GM13976 (cell line): Measurements from ENCODE around the gene CDC42BPG.

Source experiments
- DNase-seq: peaks from one replicate; pipeline ENCODE4 v3.0.0; 2012; ENCODE audit warnings: low spot score
- in situ Hi-C: fragments of 300-500 bp; cut with MboI; formaldehyde crosslinking; loops from one replicate; pipeline ENCODE4 v1.12.0; 2022; ENCODE audit warnings: low sequenced_read_pairs, mixed read lengths, inconsistent platforms; ENCODE audit not compliant: unreplicated experiment
- TF ChIP-seq, protein P1 (sequence below): IDR thresholded peaks from 2 replicates; pipeline ENCODE4 v1.5.1; 2012; ENCODE audit warnings: borderline replicate concordance, mild to moderate bottlenecking; ENCODE audit not compliant: insufficient read depth; ENCODE audit errors: extremely low read depth, missing control alignments, control extremely low read depth

Gene CDC42BPG

DNA sequence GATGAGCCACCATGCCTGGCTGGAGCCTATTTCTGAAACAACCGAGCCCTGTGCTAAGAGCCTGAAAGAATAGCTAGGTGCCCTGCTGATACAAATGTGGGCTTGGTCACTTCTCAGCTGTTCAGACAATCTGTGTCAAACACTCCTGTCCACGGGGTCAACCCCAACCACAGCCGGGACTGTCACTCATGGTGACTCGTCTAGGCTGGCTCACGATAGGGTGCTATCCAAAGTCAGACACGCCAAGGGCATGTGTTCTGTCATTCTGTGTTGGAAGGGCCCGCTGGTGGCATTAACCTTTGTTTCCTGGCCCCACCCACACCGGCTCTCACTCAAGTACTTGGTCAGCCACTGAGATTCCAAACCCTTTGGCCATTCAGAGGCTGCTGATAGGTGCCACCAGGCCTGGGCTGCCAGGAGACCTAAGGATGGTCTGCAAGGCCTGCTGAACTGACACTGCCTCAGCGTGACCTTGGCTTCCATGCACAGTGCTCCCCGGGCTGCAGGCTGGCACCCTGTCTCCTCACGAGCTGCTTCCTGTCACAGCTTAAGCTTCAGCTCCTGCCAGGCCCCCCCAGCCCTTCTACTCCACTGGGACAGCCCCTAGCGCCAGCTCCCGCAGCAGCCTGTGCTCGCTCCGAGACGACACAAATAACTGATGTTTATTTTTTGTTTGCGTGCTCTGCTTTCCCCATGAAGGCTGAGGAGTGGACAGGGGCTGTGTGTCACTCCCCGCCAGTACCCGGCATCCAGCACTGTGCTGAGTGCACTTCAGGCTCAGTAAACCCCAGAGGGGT, 14.2 kb upstream of the CDC42BPG start:
- TF ChIP-seq, protein P1, sequence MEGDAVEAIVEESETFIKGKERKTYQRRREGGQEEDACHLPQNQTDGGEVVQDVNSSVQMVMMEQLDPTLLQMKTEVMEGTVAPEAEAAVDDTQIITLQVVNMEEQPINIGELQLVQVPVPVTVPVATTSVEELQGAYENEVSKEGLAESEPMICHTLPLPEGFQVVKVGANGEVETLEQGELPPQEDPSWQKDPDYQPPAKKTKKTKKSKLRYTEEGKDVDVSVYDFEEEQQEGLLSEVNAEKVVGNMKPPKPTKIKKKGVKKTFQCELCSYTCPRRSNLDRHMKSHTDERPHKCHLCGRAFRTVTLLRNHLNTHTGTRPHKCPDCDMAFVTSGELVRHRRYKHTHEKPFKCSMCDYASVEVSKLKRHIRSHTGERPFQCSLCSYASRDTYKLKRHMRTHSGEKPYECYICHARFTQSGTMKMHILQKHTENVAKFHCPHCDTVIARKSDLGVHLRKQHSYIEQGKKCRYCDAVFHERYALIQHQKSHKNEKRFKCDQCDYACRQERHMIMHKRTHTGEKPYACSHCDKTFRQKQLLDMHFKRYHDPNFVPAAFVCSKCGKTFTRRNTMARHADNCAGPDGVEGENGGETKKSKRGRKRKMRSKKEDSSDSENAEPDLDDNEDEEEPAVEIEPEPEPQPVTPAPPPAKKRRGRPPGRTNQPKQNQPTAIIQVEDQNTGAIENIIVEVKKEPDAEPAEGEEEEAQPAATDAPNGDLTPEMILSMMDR, result no peak
- DNase-seq, result no peak
- in situ Hi-C loops, result no loop called here

- DNase-seq, result no peak
- TF ChIP-seq, protein P1, result no peak
- in situ Hi-C loops, result no loop called here
Observed at GRCh38 chr11:64857485-64857884, 13.0 kb upstream of the CDC42BPG start.

DNA sequence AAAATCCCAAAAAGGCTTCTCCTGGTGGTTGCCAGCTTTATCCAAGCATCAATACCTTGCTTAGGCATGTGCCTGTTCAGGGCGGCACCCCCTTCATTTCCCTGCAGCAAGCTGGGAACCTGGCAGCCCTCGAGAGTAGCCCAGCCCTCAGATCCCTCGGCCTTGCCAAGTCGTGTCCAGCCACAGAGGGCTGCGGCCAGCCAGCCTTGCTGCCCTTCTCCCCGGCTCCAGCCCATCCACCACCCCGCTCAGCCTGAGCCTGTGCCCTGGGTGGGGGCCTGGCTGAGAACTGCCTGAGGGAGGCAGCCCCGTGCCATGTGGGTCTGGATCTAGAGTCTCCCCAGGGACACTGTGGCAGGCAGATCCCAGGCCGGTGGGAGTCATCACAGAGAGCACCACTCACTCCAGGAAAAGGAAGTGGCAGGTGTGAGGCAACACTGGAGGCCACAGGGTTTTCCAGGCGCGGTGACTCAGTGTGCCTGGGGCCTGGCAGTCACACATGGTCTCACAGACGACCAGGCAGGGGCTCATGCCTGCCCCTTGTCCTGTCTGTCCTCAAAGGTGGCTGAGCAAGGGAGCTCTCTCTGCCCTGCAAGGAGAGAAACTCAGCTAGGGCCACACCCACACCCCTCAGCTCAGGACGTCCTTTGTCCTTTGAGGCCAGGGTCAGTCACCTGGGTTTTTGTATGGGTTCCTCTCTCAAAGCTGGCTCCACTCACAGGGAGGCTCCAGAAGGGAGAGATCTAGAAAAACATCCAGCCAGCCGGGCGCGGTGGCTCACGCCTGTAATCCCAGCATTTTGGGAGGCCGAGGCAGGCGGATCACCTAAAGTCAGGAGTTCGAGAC, 12.2 kb upstream of the CDC42BPG start:
- TF ChIP-seq, protein P1, result no peak
- in situ Hi-C loops, result no loop called here
- DNase-seq, result no peak

DNA sequence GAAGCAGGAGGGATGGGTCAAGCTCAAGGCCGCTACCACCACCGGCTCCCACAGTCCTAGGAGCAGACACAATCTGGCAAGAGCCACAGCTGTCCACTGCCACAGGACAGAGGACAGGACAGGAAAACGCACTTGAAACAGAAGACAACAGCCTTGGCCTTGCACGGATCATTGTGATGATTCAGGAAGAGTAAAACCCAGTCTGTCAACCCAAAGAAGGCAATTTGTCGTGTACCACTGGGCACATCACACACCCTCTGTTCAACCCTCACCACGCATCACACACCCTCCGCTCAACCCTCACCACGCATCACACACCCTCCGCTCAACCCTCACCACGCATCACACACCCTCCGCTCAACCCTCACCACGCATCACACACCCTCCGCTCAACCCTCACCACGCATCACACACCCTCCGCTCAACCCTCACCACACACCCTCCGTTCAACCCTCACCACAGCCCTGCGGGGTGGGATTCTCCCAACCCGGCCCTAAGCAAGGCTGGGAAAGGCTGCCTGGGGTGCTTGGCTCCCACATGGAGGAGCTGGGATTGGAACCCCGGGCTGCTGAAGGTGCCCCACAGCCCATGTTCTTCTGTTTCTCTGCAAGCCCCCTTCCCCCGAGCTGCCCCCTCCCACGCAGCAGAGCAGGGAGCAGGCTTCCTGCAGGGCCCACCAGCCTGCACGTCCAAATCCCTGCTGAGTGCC, 11.3 kb upstream of the CDC42BPG start:
- DNase-seq, result no peak
- in situ Hi-C loops, result no loop called here
- TF ChIP-seq, protein P1, result no peak

- no peak for DNase-seq
- TF ChIP-seq, protein P1, result no peak
- in situ Hi-C loops, result no loop called here
Observed at GRCh38 chr11:64854534-64855502, 10.4 kb upstream of the CDC42BPG start.
